ENCODE measurements around the gene CRIP2.

- TF ChIP-seq EZH2phosphoT487 (IDR thresholded peaks at IDR 0.05; ENCODE audit: insufficient read depth, low read depth) (no peak), EZH2 (IDR thresholded peaks at IDR 0.05; ENCODE audit: insufficient read depth, poor library complexity, severe bottlenecking) (no peak)
These were observed 10.1 kb upstream of the CRIP2 start for GRCh38 chr14:105464501-105464900.
